MM.1S (cell line): ENCODE results near the gene WDFY4.
A peak's percentile ranks its signal among the peaks of the same experiment; 100 is the strongest.

Experiments
- CTCF ChIP-seq: fragments of 300-600 bp; sonication (generic); IDR thresholded peaks from 2 replicates; pipeline ENCODE4 v1.5.1; 2016; ENCODE audit warnings: antibody characterized with exemption, low read length, mixed read lengths
- EZH2phosphoT487 ChIP-seq: fragments of 300-600 bp; sonication (generic); IDR thresholded peaks from 2 replicates; pipeline ENCODE4 v1.6.1; 2018; ENCODE audit warnings: antibody characterized with exemption, low read length

- peak; percentile 93 for TF ChIP-seq CTCF
- no peak for TF ChIP-seq EZH2phosphoT487
Observed at GRCh38 chr10:48658243-48658974, 26.3 kb upstream of the WDFY4 start.
